ENCODE results near the gene DET1.
"Not testable (repeated sequence)": the region's sequence is repeated elsewhere in the genome, so short reads cannot be mapped to it uniquely, and the experiment has no call there.

The DET1 gene

GRCh38 chr15:88541111-88541510, 5.4 kb downstream of the DET1 start:
- not testable (repeated sequence) for DNase-seq (ENCODE audit: low read depth, low spot score)

GRCh38 chr15:88540350-88540749, 6.1 kb downstream of the DET1 start:
- peak; percentile 19 for DNase-seq (ENCODE audit: low read depth, low spot score)

- DNase-seq (ENCODE audit: low read depth, low spot score) = no peak
Measured at GRCh38 chr15:88539441-88539840, 7.0 kb downstream of the DET1 start.

GRCh38 chr15:88538972-88539371, 7.5 kb downstream of the DET1 start:
- DNase-seq (ENCODE audit: low read depth, low spot score) = peak; percentile 15

GRCh38 chr15:88537591-88538317, 8.7 kb downstream of the DET1 start:
- DNase-seq (ENCODE audit: low read depth, low spot score) = no peak

- no peak for DNase-seq (ENCODE audit: low read depth, low spot score)
Measured at GRCh38 chr15:88535607-88536313, 10.7 kb downstream of the DET1 start.

- DNase-seq (ENCODE audit: low read depth, low spot score) = no peak
Measured at GRCh38 chr15:88535100-88535499, 11.4 kb downstream of the DET1 start.

- DNase-seq (ENCODE audit: low read depth, low spot score) = no peak
Measured at GRCh38 chr15:88533376-88533775, 13.1 kb downstream of the DET1 start.

GRCh38 chr15:88529021-88529630, 17.4 kb downstream of the DET1 start:
- DNase-seq (ENCODE audit: low read depth, low spot score) = no peak

- no peak for DNase-seq (ENCODE audit: low read depth, low spot score)
Measured at GRCh38 chr15:88526247-88526879, 20.1 kb downstream of the DET1 start.

GRCh38 chr15:88525418-88525817, 21.1 kb downstream of the DET1 start:
- no peak for DNase-seq (ENCODE audit: low read depth, low spot score)

- not testable (repeated sequence) for DNase-seq (ENCODE audit: low read depth, low spot score)
Measured at GRCh38 chr15:88524094-88524493, 22.4 kb downstream of the DET1 start.

GRCh38 chr15:88518903-88519302, 27.6 kb downstream of the DET1 start:
- DNase-seq (ENCODE audit: low read depth, low spot score) = no peak

GRCh38 chr15:88513195-88513594, 33.3 kb downstream of the DET1 start:
- DNase-seq (ENCODE audit: low read depth, low spot score) = no peak

GRCh38 chr15:88512601-88513000, 33.9 kb downstream of the DET1 start:
- DNase-seq (ENCODE audit: low read depth, low spot score) = no peak

- DNase-seq (ENCODE audit: low read depth, low spot score) = no peak
Measured at GRCh38 chr15:88512078-88512477, 34.4 kb downstream of the DET1 start.

- no peak for DNase-seq (ENCODE audit: low read depth, low spot score)
Measured at GRCh38 chr15:88511161-88511560, 35.3 kb downstream of the DET1 start.

GRCh38 chr15:88509964-88510363, 36.5 kb downstream of the DET1 start:
- no peak for DNase-seq (ENCODE audit: low read depth, low spot score)

GRCh38 chr15:88509321-88509720, 37.2 kb downstream of the DET1 start:
- no peak for DNase-seq (ENCODE audit: low read depth, low spot score)

GRCh38 chr15:88506628-88507027, 39.9 kb downstream of the DET1 start:
- DNase-seq (ENCODE audit: low read depth, low spot score) = no peak

GRCh38 chr15:88505721-88506120, 40.8 kb downstream of the DET1 start:
- no peak for DNase-seq (ENCODE audit: low read depth, low spot score)

- DNase-seq (ENCODE audit: low read depth, low spot score) = peak; percentile 56
Measured at GRCh38 chr15:88504445-88504844, 42.0 kb downstream of the DET1 start.
